ENCODE results near the gene STIMATE.

STIMATE gene

GRCh38 chr3:52788890-52789745 is 108.2 kb downstream of the STIMATE start:
- DNase-seq: no peak

- DNase-seq: no peak
Observed at GRCh38 chr3:52787672-52788625, 109.4 kb downstream of the STIMATE start.

- DNase-seq: no peak
Observed at GRCh38 chr3:52787246-52787645, 110.1 kb downstream of the STIMATE start.

Measured in T-helper 9 cell (primary cell).